Embryonic facial prominence (tissue), 1 donor: ENCODE data around the gene FOXE1.

Source experiments
- DNase-seq: peaks from one replicate; pipeline ENCODE4 v3.0.0-alpha.2; 2016; ENCODE audit errors: extremely low spot score

The FOXE1 gene

GRCh38 chr9:97853056-97853843 lies at the start of gene FOXE1:
TSS of gene FOXE1 (plus strand) at chr9:97853226. CDS start at chr9:97853915, 689 bp downstream.
- no peak for DNase-seq

GRCh38 chr9:97804059-97804365 lies 49.0 kb upstream of the FOXE1 start:
- no peak for DNase-seq

- DNase-seq = no peak
These were observed 46.3 kb upstream of the FOXE1 start for GRCh38 chr9:97806721-97807120.

GRCh38 chr9:97807681-97808080 lies 45.3 kb upstream of the FOXE1 start:
- no peak for DNase-seq

- DNase-seq = no peak
These were observed 44.6 kb upstream of the FOXE1 start for GRCh38 chr9:97808415-97808814.

- no peak for DNase-seq
These were observed 44.1 kb upstream of the FOXE1 start for GRCh38 chr9:97808972-97809371.

GRCh38 chr9:97809666-97810344 lies 43.2 kb upstream of the FOXE1 start:
- DNase-seq = no peak

- no peak for DNase-seq
These were observed 41.3 kb upstream of the FOXE1 start for GRCh38 chr9:97811533-97812246.

- no peak for DNase-seq
These were observed 40.8 kb upstream of the FOXE1 start for GRCh38 chr9:97812247-97812543.

- DNase-seq = no peak
These were observed 40.0 kb upstream of the FOXE1 start for GRCh38 chr9:97813072-97813471.

- no peak for DNase-seq
These were observed 33.3 kb upstream of the FOXE1 start for GRCh38 chr9:97819735-97820134.

- DNase-seq = no peak
These were observed 32.7 kb upstream of the FOXE1 start for GRCh38 chr9:97820373-97820772.

- DNase-seq = no peak
These were observed 21.9 kb upstream of the FOXE1 start for GRCh38 chr9:97830884-97831829.

GRCh38 chr9:97831843-97832636 lies 21.0 kb upstream of the FOXE1 start:
- DNase-seq = no peak

GRCh38 chr9:97840521-97840920 lies 12.5 kb upstream of the FOXE1 start:
- DNase-seq = no peak

GRCh38 chr9:97842960-97843359 lies 10.1 kb upstream of the FOXE1 start:
- DNase-seq = no peak

- DNase-seq = no peak
These were observed 7.9 kb upstream of the FOXE1 start for GRCh38 chr9:97845130-97845529.

GRCh38 chr9:97845763-97846162 lies 7.3 kb upstream of the FOXE1 start:
- DNase-seq = no peak

GRCh38 chr9:97846347-97846746 lies 6.7 kb upstream of the FOXE1 start:
- no peak for DNase-seq

GRCh38 chr9:97847474-97848214 lies 5.4 kb upstream of the FOXE1 start:
- no peak for DNase-seq

GRCh38 chr9:97848215-97848479 lies 4.9 kb upstream of the FOXE1 start:
- no peak for DNase-seq
